Activated T-cell treated with anti-CD3 and anti-CD28 coated beads for 1 hour (primary cell): ENCODE results near the gene WWC2.

Experiments used
- DNase-seq: peaks from one replicate; pipeline ENCODE4 v3.0.0-alpha.2; 2020; ENCODE audit warnings: low read depth

Gene WWC2

DNA sequence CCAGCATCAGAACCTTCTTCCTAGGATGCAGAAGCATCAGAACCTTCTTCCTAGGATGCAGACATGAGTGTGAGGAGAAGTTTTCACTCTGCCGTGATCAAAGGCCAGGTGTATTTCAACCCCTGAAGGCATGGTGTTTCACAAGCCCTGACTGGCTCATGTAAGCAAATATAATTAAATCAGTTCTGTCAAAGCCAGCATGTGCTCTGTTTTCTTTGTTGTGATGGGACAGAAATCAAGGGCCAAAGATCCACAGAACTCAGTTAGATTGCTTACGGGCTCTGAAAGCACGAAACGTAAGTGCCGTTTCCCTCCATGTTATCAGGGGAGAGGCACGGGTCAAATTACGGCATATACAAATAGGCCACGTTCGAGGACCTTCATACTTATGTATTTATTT is 255.2 kb downstream of the WWC2 start:
- DNase-seq = no peak

DNA sequence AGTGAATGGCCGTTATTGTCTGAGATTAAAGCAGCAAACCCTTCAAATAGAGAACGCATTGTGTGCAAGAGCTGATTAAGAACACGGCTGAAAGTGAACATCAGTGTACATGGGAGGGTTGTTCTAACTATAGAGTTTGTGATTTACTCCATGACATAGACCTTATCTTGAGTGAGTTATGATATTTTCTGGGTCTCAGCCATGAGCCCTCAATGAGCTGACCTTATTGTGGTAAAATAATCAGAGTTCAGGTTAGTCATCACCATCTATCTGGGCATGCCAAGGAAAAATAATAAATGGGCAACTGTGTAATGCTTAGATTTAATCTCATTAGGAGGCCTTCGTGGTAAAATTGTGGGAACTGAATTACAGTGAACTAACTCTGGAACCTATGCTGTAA is 256.3 kb downstream of the WWC2 start:
- no peak for DNase-seq

DNA sequence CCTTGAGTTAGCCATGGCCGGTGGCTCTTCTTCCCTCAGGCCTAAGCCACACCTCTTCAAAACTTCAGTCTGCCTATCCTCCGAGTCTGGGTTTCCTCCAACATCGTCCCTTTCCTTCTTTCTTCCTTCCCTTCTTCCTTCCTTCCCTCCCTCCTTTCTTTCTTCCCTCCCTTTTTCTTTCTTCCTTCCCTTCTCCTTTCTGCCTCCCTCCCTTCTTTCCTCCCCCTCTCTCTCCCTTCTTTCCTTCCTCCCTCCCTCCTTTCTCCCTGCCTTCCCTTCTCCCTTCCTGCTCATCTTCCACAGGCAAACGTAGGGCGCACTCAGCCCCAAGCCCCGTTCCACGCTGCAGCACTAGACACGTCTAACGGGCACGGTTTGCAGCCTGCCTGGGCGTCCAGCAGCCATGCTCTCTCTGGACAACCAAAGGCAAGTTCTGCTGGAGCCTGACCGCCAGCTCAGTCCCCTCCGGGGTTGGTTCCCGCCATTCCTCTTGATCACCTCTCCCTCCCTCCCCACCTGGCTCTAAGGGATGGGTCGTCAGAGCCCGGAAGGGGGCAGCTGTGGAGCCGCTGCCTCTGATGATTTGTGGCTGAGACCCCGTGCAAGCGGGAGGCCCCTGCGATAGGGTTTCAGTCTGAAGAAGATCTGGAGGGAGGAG is 257.2 kb downstream of the WWC2 start:
- no peak for DNase-seq

DNA sequence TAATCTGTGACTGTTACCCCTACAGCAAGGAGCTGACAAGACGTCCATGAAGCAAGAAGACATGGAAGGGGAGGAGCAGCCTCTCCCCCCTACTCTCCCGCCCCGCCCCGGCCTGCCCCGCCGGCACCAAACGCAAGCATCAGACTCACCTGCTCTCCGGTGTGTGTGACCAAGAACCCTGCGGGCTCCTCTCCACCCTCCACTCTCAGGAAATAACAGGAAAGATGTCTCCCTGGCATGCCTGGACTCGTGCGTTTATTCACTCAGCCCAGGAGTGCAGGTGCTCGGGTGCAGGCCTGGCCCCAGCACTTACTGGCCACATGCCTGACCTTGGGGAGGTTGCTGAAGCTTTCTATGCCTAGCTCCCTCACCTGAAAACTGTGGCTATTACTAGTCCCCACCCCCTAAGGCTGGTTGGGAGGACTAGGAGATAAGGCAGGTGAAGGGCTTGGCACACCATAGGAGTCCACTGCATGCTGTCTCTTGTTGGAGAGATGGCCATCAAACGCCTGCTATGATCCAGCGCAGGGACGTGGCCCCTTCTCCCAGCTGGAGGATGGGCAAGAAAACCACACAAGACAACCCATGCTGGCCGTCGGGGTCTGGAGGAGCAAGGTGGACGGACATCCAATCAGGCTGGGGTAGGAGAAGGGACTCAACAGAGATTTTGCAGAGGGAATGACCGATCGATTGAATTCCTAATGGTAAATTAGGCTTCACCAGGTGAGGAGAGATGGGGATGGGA is 258.0 kb downstream of the WWC2 start:
- DNase-seq = no peak

DNA sequence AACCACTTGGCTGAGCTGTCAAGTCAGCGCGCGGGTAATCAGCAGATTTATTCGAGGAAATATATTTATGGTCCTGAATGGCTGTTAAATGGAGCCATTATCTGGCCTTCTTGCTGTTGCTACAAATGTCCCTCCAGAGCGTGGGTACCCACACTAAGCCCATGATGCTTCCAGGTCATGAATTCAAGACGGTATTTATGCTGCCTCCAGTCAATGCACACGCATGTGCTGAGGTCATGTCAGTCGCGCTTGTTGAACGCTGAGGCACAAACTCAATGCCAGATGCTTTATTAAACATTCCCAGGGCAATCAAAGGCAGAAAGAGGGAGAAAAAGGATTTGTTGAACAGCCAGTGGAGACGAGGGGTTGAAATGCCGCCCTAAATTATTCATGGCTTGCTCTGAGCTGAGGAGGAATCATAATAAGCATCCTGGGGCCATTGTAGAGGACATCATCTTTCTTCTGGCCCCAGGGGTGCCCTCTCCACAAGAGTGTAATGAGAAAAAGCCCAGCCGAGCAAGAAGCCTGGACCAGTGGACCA is 259.2 kb downstream of the WWC2 start:
- no peak for DNase-seq

DNA sequence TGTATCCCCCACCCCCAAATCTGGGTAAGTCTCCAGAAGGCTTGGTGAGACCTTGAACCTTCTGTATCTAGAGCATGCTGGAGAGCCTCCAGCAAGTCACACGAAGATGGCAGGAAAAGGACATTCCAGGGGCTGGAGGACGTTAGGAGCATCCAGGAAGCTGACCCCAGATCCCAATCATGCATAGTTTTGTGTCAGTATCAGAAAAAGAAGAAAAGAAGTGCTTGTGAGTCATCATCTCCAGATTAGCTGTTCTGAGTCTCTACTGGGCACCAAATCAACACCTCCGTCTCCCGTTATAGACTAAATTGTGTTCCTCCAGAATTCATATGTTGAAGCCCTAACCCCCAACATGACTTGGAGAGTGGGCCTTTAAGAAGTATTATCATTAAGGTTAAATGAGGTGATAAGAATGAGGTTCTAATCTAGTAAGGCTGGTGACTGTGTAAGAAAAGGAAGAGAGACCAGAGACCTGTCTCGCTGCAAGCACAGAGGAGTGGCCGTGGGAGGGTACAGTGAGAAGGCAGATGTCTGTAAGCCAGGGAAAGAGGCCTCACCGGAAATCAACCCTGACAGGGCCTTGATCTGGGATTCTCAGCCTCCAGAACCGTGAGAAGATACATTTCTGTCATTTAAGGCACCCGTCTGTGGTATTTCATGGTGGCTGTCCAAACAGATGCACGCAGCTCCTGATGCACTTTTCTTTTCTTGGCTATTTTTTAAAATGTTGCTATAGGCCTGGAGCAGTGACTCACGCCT is 261.3 kb downstream of the WWC2 start:
- DNase-seq = no peak

DNA sequence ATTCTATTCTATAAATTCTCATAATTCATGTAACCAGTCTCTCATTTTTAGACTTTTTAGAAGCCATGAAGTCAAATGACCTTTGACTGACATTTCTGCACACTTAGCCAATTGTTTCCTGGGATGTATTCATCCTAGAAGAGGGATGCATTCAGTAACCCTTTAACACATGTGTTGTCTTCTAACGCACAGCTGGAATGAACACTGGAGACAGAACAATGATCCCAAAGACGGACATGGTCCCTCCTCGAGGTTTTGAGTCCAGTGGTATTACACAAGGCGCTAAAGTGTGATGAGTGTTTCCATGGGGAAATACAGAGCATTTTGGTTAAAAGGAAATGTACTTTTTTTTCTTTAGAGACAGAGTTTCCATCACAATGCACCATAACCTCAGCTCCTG is 263.0 kb downstream of the WWC2 start:
- DNase-seq = no peak

DNA sequence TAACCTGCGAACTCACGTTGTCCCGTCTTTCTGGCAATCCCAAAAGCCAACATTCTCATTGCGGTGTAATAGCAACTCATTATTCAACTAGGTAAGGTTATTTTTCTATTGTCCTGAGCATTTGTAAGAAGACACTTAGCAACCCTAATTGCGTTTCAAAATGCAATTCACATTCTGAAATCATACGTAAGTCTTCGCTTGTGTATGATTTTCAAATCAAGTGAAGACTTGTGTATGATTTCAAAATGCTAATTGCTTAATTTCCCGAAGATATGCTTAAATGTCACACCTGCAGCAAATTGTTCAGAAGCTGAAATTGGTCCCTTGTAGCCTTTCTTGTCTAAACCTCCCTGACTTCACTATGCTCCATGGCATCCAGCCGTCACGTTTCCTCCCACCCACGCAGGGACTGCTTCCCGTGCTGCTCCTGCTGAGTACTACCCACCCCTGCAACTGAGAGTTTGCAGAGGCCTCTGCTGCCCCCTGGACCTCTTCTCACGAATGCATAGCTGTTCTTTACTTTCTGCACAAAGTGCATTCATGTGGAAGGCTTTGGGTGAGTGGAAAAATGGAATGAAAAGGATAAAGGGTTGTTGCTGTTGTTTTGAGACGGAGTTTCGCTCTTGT is 264.0 kb downstream of the WWC2 start:
- no peak for DNase-seq

DNA sequence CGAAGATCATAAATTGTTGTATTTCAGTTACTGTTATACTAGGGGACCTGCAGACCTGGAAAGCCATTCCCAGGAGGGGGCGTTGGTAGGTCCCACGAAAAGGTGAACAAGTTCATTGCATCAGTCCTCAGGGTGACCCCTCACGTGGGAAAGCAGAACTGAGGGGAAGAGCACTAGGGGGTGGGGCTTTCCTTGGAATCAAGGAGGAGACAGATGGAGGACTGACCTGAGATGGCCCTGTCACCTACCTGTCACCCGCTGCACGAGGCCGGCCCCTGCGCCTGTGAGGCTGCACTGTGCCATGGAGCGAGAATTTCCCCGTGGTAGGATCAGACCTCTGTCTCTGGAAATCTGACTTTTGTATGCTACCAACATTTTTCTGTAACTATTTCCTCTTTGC is 265.0 kb downstream of the WWC2 start:
- DNase-seq = no peak

DNA sequence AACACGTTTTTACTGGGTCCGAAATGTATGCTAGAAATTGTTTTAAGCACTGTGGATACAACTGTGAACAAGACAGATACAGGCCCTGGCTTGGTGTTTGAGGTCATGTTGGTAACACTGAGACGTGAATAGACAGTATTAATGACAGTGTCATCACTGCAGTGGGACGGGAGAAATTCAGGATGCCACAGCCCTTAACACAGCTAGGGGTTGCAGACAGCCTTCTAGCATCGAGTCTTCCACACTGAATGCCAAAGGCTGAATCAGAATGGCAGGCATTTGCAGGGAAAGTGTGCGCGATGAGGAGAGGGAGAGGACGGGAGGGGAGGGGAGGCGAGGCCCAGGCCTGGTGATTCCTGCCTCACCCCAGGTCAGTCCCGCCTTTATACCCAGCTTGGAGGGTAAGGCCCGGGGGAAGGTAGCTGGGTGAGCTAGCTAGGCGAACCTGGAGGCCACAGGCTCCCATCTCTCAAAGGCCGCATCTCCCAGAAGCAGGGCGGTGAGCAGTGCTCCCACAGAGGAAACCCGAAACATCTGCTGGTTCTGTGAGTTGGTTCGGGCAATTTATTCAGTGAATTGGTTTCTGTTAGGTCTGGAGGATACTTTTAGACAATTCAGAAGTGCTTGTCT is 267.3 kb downstream of the WWC2 start:
- no peak for DNase-seq

DNA sequence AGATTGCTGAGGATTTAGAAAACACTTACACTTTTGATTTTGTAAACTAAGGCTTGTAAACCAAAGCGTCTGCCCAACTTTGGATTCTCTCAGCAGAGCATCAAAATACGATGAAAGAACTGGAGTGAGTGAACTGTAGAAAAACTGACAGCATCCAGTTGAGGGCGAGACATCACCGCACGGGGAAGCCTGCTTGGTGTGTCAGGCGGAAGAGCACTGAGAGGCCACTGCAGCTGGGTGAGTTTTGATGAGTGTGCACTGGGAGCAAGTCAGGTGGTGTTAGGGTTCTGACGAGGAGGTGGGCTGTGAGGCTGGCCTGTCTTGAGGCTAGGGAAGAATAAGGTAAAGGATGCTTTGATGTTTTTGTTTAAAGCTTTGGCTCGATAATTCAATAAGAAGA is 270.0 kb downstream of the WWC2 start:
- DNase-seq = no peak
